H1 (cell line): ENCODE results near the gene ADIPOR2. TPM values are rescaled to one million over a fixed set of nuclear protein-coding genes. Genes with fewer than 3 reads are reported as not detected.

Experiments used
- CTCF ChIA-PET: fragments of 300-600 bp; sonication (Branson Sonifier 250); formaldehyde crosslinking; loops from one replicate; lab custom pipeline; 2021; ENCODE audit not compliant: partially characterized antibody; lab: Charles Lee
- POLR2A ChIA-PET: fragments of 300-600 bp; sonication (Branson Sonifier 250); formaldehyde crosslinking; loops from one replicate; lab custom pipeline; 2021; ENCODE audit warnings: inconsistent platforms; ENCODE audit not compliant: partially characterized antibody; lab: Charles Lee
- DNase-seq, 2 experiments: peaks; one replicate each; pipeline versions ENCODE4 v3.0.0 to v3.0.0-alpha.2; 2010 to 2022; ENCODE audit warnings: low spot score in 2 of 2, low read depth in 1 of 2, mixed read lengths in 1 of 2
- FAIRE-seq: peaks from 2 replicates; lab custom pipeline; 2011; peaks lifted over from hg19 to GRCh38; lab: Jason Lieb, UNC
- H2AFZ ChIP-seq: 2 replicates; pipeline ENCODE4 v1.8.1; 2012; ENCODE audit warnings: low read length, inconsistent platforms
- H2AK5ac ChIP-seq: 2 replicates; pipeline ENCODE4 v1.6.1; 2013; ENCODE audit warnings: low read depth, low read length
- H2BK120ac ChIP-seq: replicated peaks from 2 replicates; pipeline ENCODE3; 2013; ENCODE audit warnings: low read depth, low read length, inconsistent platforms
- H2BK12ac ChIP-seq: 2 replicates; pipeline ENCODE4 v1.6.1; 2013; ENCODE audit warnings: low read depth, low read length
- H2BK15ac ChIP-seq: 2 replicates; pipeline ENCODE4 v1.6.1; 2013; ENCODE audit warnings: low read length
- H2BK20ac ChIP-seq: 2 replicates; pipeline ENCODE4 v1.6.1; 2013; ENCODE audit warnings: low read length
- H2BK5ac ChIP-seq: 2 replicates; pipeline ENCODE4 v1.6.1; 2013; ENCODE audit warnings: low read depth, low read length
- H3K14ac ChIP-seq: 2 replicates; pipeline ENCODE4 v1.6.1; 2013; ENCODE audit warnings: inconsistent platforms; ENCODE audit not compliant: insufficient read length
- H3K18ac ChIP-seq: 2 replicates; pipeline ENCODE4 v1.6.1; 2013; ENCODE audit warnings: low read length; ENCODE audit errors: extremely low read depth
- H3K23ac ChIP-seq: 2 replicates; pipeline ENCODE4 v1.6.1; 2013; ENCODE audit warnings: inconsistent platforms; ENCODE audit not compliant: insufficient read length
- H3K23me2 ChIP-seq: 2 replicates; pipeline ENCODE4 v1.6.1; 2013; ENCODE audit warnings: low read depth, low read length
- H3K27ac ChIP-seq: 2 replicates; pipeline ENCODE4 v1.6.1; 2011; ENCODE audit warnings: low read depth, low read length, inconsistent platforms
- H3K27me3 ChIP-seq, 4 experiments: replicated peaks in 1 of 4; 1 replicate in 1 of 4; 2 replicates in 3 of 4; pipeline versions ENCODE4 v1.6.1 to v1.8.1; 2011 to 2013; ENCODE audit warnings: low read length in 3 of 4, mild to moderate bottlenecking in 3 of 4, inconsistent platforms in 2 of 4, mixed read lengths in 2 of 4, moderate library complexity in 1 of 4; ENCODE audit not compliant: control insufficient read depth in 3 of 4, insufficient read depth in 3 of 4; ENCODE audit errors: extremely low read depth in 1 of 4
- H3K36me3 ChIP-seq, 4 experiments: 2 replicates each; pipeline versions ENCODE4 v1.6.1 to v1.8.1; 2011 to 2013; ENCODE audit warnings: mild to moderate bottlenecking in 4 of 4, low read length in 3 of 4, moderate library complexity in 2 of 4, control low read depth in 1 of 4, inconsistent platforms in 1 of 4; ENCODE audit not compliant: insufficient read depth in 4 of 4, control insufficient read depth in 2 of 4
- H3K4ac ChIP-seq: replicated peaks from 2 replicates; pipeline ENCODE3; 2013; ENCODE audit warnings: low read length, low read depth, mixed read lengths, inconsistent platforms; ENCODE audit not compliant: insufficient read length
- H3K4me1 ChIP-seq, 4 experiments: replicated peaks in 1 of 4; 1 replicate in 1 of 4; 2 replicates in 3 of 4; pipeline versions ENCODE4 v1.6.1 to v1.8.1; 2011 to 2013; ENCODE audit warnings: low read length in 3 of 4, inconsistent platforms in 2 of 4, mixed read lengths in 1 of 4; ENCODE audit not compliant: insufficient read depth in 4 of 4, control insufficient read depth in 3 of 4
- H3K4me2 ChIP-seq, 2 experiments: 2 replicates each; pipeline versions ENCODE4 v1.6.1 to v1.8.1; 2011 to 2013; ENCODE audit warnings: low read depth in 2 of 2, low read length in 2 of 2, control low read depth in 1 of 2, inconsistent platforms in 1 of 2, mild to moderate bottlenecking in 1 of 2; ENCODE audit not compliant: insufficient read depth in 1 of 2
- H3K4me3 ChIP-seq, 4 experiments: fragments of 200-600, 300-600 bp in 1 of 4; sonication (generic), shearing (Covaris generic), sonication (Bioruptor Twin) in 1 of 4; 2 replicates each; pipeline versions ENCODE4 v1.5.1 to v1.8.1; 2011 to 2016; ENCODE audit warnings: low read length in 4 of 4, low read depth in 3 of 4, control low read depth in 2 of 4, inconsistent platforms in 2 of 4, mild to moderate bottlenecking in 2 of 4, mixed read lengths in 1 of 4, moderate library complexity in 1 of 4; ENCODE audit not compliant: insufficient read depth in 2 of 4; ENCODE audit errors: extremely low read depth in 1 of 4
- H3K56ac ChIP-seq: replicated peaks from 2 replicates; pipeline ENCODE3; 2013; ENCODE audit warnings: low read depth, mild to moderate bottlenecking, mixed read lengths, low read length, inconsistent platforms; ENCODE audit not compliant: insufficient read length
- H3K79me1 ChIP-seq: 2 replicates; pipeline ENCODE4 v1.6.1; 2013; ENCODE audit warnings: low read depth, low read length, control low read depth
- H3K79me2 ChIP-seq, 2 experiments: 2 replicates each; pipeline versions ENCODE4 v1.6.1 to v1.8.1; 2012 to 2013; ENCODE audit warnings: low read length in 2 of 2, mild to moderate bottlenecking in 2 of 2, inconsistent platforms in 1 of 2; ENCODE audit not compliant: insufficient read depth in 2 of 2, control insufficient read depth in 1 of 2
- H3K9ac ChIP-seq, 4 experiments: replicated peaks in 1 of 4; 1 replicate in 1 of 4; 2 replicates in 3 of 4; pipeline versions ENCODE4 v1.6.1 to v1.8.1; 2011 to 2013; ENCODE audit warnings: low read depth in 3 of 4, low read length in 3 of 4, control low read depth in 2 of 4, mild to moderate bottlenecking in 2 of 4, moderate library complexity in 2 of 4, inconsistent platforms in 1 of 4; ENCODE audit errors: extremely low read depth in 1 of 4
- H3K9me3 ChIP-seq, 2 experiments: 2 replicates each; pipeline versions ENCODE4 v1.6.1 to v1.8.1; 2012 to 2013; ENCODE audit warnings: mild to moderate bottlenecking in 2 of 2, moderate library complexity in 2 of 2, control low read depth in 1 of 2, inconsistent platforms in 1 of 2, low read depth in 1 of 2, low read length in 1 of 2, mixed read lengths in 1 of 2; ENCODE audit not compliant: insufficient read depth in 2 of 2
- H4K20me1 ChIP-seq, 2 experiments: replicated peaks in 1 of 2; 2 replicates each; pipeline versions ENCODE3 to v1.8.1; 2011 to 2013; ENCODE audit warnings: inconsistent platforms in 2 of 2, low read length in 2 of 2, mild to moderate bottlenecking in 1 of 2; ENCODE audit not compliant: insufficient read depth in 2 of 2, control insufficient read depth in 1 of 2
- H4K5ac ChIP-seq: 2 replicates; pipeline ENCODE4 v1.6.1; 2013; ENCODE audit warnings: low read length, low read depth, mixed read lengths, inconsistent platforms; ENCODE audit not compliant: insufficient read length
- H4K8ac ChIP-seq: 2 replicates; pipeline ENCODE4 v1.8.0; 2013; ENCODE audit warnings: mild to moderate bottlenecking, moderate library complexity, low read length, inconsistent platforms; ENCODE audit not compliant: insufficient read depth; ENCODE audit errors: extremely low read depth
- H4K91ac ChIP-seq: replicated peaks from 2 replicates; pipeline ENCODE3; 2013; ENCODE audit warnings: low read length, mixed read lengths, inconsistent platforms; ENCODE audit not compliant: insufficient read length
- CBX8 ChIP-seq: fragments of 300-800, 300-1000 bp; sonication (generic); IDR thresholded peaks from 2 replicates; pipeline ENCODE4 v1.7.1; 2016; ENCODE audit warnings: low read depth, low read length, borderline replicate concordance
- EP300 ChIP-seq, 2 experiments: IDR thresholded peaks; 1 replicate in 1 of 2; 2 replicates in 1 of 2; pipeline ENCODE4 v1.6.1; 2011 to 2012; ENCODE audit warnings: low read depth in 2 of 2, low read length in 2 of 2, mild to moderate bottlenecking in 2 of 2, borderline replicate concordance in 1 of 2, inconsistent platforms in 1 of 2, moderate library complexity in 1 of 2
- GTF2F1 ChIP-seq: IDR thresholded peaks from 2 replicates; pipeline ENCODE4 v1.6.1; 2012; ENCODE audit warnings: low read depth, low read length, improper control_type of control experiment, borderline replicate concordance
- HDAC6 ChIP-seq: IDR thresholded peaks from one replicate; pipeline ENCODE4 v1.7.1; 2012; ENCODE audit warnings: low read depth, mild to moderate bottlenecking, inconsistent platforms, low read length, moderate library complexity
- NRF1 ChIP-seq: IDR thresholded peaks from 2 replicates; pipeline ENCODE4 v1.6.1; 2011; ENCODE audit warnings: mild to moderate bottlenecking, low read depth, low read length, improper control_type of control experiment
- RAD21 ChIP-seq, 2 experiments: IDR thresholded peaks in 1 of 2; conservative IDR thresholded peaks in 1 of 2; 2 replicates each; pipeline ENCODE4 v1.6.1; 2011; ENCODE audit warnings: low read depth in 2 of 2, low read length in 2 of 2, improper control_type of control experiment in 1 of 2, inconsistent platforms in 1 of 2, mild to moderate bottlenecking in 1 of 2, moderate library complexity in 1 of 2
- RFX5 ChIP-seq: IDR thresholded peaks from 2 replicates; pipeline ENCODE4 v1.6.1; 2011; ENCODE audit warnings: low read depth, low read length, improper control_type of control experiment, borderline replicate concordance
- SAP30 ChIP-seq: fragments of 300-600 bp; sonication (generic); IDR thresholded peaks from 2 replicates; pipeline ENCODE4 v1.7.1; 2012; ENCODE audit warnings: low read length, moderate library complexity, mild to moderate bottlenecking, inconsistent platforms; ENCODE audit not compliant: insufficient read depth, insufficient replicate concordance
- TBP ChIP-seq: IDR thresholded peaks from 2 replicates; pipeline ENCODE4 v1.6.1; 2011; ENCODE audit warnings: low read depth, low read length, improper control_type of control experiment
- WGBS, 2 experiments: shearing (Covaris generic) in 1 of 2; methylation state at CpG; one replicate each; pipeline versions ENCODE4 v1.1.6 to v1.1.7; 2013 to 2015; ENCODE audit warnings: low lambda C conversion rate in 2 of 2, mixed read lengths in 2 of 2, inconsistent platforms in 1 of 2, low coverage in 1 of 2, missing lambda C conversion rate in 1 of 2; ENCODE audit not compliant: insufficient replicate concordance in 2 of 2, insufficient coverage in 1 of 2, insufficient read length in 1 of 2; ENCODE audit errors: extremely low coverage in 1 of 2, missing lambda C conversion rate in 1 of 2; 5-methylcytosine and 5-hydroxymethylcytosine counted together
- polyA plus RNA-seq, 7 experiments: library from polyadenylated mRNA; depleted of rRNA in 3 of 7; stranded (reverse) in 5 of 7; unstranded in 2 of 7; fragments of >200 nt in 5 of 7; fragments of 200-250 nt in 2 of 7; gene quantifications; 1 replicate in 5 of 7; 2 replicates in 1 of 7; 4 replicates in 1 of 7; pipeline versions ENCODE4 v1.2.1 to v1.2.3, GENCODE V29; 2011 to 2013; ENCODE audit warnings: missing spikeins in 2 of 7, mixed read lengths in 2 of 7
- total RNA-seq: library from RNA; stranded (reverse); fragmentation: NEBNext Ultra II Directional; extraction: Animal tissue kit (Norgen Biotek cat#: 25700); gene quantifications from 2 replicates; pipeline ENCODE4 v1.2.1, GENCODE V29; 2021
- TF ChIP-seq, protein P1 (sequence below): IDR thresholded peaks from 2 replicates; pipeline ENCODE4 v1.6.1; 2011; ENCODE audit warnings: low read length, improper control_type of control experiment

The ADIPOR2 gene
- total and polyA plus RNA-seq, 2 of the 8 experiments (the other 6 are each of a cell fraction or from before 2014, with no cell fraction given): 17.5 to 50.8 TPM

DNA sequence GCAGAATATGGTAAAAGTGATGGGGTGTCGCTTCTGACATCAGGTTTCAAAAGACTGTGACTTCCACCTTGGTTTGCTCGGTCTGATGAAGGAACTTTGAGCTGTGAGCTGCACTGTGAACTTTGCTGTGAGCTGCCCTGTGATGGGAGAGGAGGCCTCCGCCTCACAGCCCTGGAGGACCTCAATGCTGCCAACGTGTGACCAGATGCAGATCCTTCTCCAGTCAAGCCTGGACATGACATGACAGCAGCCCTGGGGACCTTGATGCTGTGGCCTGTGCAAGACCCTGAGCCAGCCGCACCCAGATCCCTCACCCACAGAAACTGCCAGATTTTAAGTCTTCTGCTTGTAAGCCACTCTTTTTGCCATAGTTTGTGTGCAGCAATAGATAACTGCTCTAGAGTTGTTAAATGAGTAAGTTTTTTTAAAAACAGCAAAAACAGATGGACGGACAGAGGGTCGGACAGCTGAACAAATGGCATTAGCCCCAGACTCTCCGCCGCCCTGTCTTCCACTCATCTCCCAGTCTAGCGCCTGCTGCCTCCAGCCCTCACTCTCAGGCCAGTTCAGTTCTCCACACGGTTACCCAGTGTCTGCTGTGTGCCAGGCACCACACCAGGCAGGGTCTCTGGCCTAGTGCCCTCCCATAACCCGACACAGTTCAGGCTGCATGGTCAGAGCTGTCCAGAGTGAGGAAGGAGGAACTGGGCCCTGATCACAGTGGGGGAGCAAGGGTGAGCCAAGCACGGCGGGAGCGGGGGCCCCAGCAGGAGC is 116.4 kb downstream of the ADIPOR2 start:
- no peak overlapping the region for H4K8ac ChIP-seq
- no peak overlapping the region for H2BK5ac ChIP-seq
- no peaks in the 10 kb centered on the region for H3K79me2 ChIP-seq
- H3K18ac ChIP-seq: no peak overlapping the region
- no peak overlapping the region for H4K5ac ChIP-seq
- no peaks in the 10 kb centered on the region; the same call in 1 of the 2 replicates for H3K23me2 ChIP-seq
- no peak overlapping the region for H2AFZ ChIP-seq
- ChIA-PET CTCF (interaction anchor here (1.2 to 3.3 kb wide), 4 partner anchors 16 to 133 kb away, joined by 3 to 27 read pairs (median 4); no protein-coding TSS in a partner anchor), POLR2A (interaction anchor here (1.1 kb wide), 1 partner anchor 14 kb away, joined by 7 read pairs; the partner anchor contains the start of gene LRTM2)
- no peak overlapping the region for H2BK120ac ChIP-seq
- peaks cover 0 to 2% (median 0%) of the 10 kb centered on the region in 4 experiments; a peak in 1 of 7 replicates for H3K4me1 ChIP-seq
- H2BK12ac ChIP-seq: no peak overlapping the region
- H3K9me3 ChIP-seq: no peaks in the 10 kb centered on the region
- no peaks in the 10 kb centered on the region for H3K79me1 ChIP-seq
- H4K91ac ChIP-seq: no peak overlapping the region
- H4K20me1 ChIP-seq: peaks cover 0 to 2% of the 10 kb centered on the region in 2 experiments
- H3K4me2 ChIP-seq: no peak overlapping the region
- no peak overlapping the region for H3K27ac ChIP-seq
- DNase-seq (no peak), FAIRE-seq (no peak)
- no peaks in the 10 kb centered on the region for H3K36me3 ChIP-seq
- H3K4me3 ChIP-seq: no peak overlapping the region
- no peaks in the 10 kb centered on the region for H3K27me3 ChIP-seq
- H2BK15ac ChIP-seq: 0 out of 2 replicates have a peak overlapping the region, but pooled peaks have one; percentile 29
- no peak overlapping the region for H3K9ac ChIP-seq
- no peak overlapping the region for H3K4ac ChIP-seq
- WGBS, 2 experiments: 86% methylated on average over 15 of the region's 15 CpGs; no CpG with 5 or more reads in 1 of the 2 experiments
- H3K23ac ChIP-seq: no peak overlapping the region
- H3K56ac ChIP-seq: no peak overlapping the region
- no peak overlapping the region for H2BK20ac ChIP-seq
- H3K14ac ChIP-seq: no peak overlapping the region
- no peak overlapping the region for H2AK5ac ChIP-seq
- TF ChIP-seq RAD21 (IDR thresholded peaks at IDR 0.05 in 1 of 2, conservative IDR thresholded peaks at IDR 0.05 in 1 of 2; ENCODE audit: low read depth in 2 of 2, low read length in 2 of 2) (no peak), TBP (no peak), EP300 (IDR thresholded peaks at IDR 0.05; ENCODE audit: borderline replicate concordance in 1 of 2, low read depth in 2 of 2, low read length in 2 of 2) (no peak), GTF2F1 (no peak), SAP30 (no peak), RFX5 (no peak), HDAC6 (no peak), NRF1 (no peak), CBX8 (no peak)
- TF ChIP-seq, protein P1, sequence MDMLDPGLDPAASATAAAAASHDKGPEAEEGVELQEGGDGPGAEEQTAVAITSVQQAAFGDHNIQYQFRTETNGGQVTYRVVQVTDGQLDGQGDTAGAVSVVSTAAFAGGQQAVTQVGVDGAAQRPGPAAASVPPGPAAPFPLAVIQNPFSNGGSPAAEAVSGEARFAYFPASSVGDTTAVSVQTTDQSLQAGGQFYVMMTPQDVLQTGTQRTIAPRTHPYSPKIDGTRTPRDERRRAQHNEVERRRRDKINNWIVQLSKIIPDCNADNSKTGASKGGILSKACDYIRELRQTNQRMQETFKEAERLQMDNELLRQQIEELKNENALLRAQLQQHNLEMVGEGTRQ: no peak
